VCaP (cell line): Measurements from ENCODE around the gene KCTD15.

Experiments
- H3K27ac ChIP-seq: fragments of 450-650 bp; 2 replicates; pipeline ENCODE4 v1.5.1; 2017
- TF ChIP-seq, protein P1 (sequence below): fragments of 450-650 bp; conservative IDR thresholded peaks from 2 replicates; pipeline ENCODE4 v1.5.1; 2017; ENCODE audit warnings: mild to moderate bottlenecking, moderate library complexity

KCTD15 gene

DNA sequence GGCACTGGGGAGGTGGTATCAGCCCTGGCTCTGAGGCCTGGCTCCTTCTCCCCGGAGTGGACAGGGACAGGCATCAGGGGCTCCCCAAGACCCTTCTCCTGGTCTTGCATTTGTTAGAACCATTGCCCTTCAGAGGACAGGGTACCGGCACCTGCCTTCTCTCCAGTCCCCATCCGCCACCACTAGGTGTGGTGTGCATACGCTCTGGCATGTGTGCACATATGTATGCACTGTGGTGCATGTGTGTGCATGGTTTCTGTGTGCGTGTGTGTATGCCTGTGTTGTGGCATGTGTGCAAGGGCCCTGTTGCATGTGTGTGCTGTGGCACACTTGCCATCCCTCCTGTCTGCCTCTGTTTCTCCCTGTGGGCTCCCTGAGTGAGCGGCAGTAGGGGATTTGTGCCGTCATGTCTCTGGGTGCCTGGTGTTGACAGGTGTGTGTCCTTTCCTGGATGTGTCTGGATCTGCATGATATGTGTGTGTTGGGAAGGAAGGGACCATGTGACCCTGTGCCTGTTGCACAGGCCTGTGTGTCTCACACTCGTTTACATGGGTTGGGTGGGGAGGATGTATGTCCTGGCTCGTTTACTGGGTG is 9.3 kb downstream of the KCTD15 start:
- H3K27ac ChIP-seq = no peak overlapping the region
- TF ChIP-seq, protein P1, sequence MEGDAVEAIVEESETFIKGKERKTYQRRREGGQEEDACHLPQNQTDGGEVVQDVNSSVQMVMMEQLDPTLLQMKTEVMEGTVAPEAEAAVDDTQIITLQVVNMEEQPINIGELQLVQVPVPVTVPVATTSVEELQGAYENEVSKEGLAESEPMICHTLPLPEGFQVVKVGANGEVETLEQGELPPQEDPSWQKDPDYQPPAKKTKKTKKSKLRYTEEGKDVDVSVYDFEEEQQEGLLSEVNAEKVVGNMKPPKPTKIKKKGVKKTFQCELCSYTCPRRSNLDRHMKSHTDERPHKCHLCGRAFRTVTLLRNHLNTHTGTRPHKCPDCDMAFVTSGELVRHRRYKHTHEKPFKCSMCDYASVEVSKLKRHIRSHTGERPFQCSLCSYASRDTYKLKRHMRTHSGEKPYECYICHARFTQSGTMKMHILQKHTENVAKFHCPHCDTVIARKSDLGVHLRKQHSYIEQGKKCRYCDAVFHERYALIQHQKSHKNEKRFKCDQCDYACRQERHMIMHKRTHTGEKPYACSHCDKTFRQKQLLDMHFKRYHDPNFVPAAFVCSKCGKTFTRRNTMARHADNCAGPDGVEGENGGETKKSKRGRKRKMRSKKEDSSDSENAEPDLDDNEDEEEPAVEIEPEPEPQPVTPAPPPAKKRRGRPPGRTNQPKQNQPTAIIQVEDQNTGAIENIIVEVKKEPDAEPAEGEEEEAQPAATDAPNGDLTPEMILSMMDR = no peak

DNA sequence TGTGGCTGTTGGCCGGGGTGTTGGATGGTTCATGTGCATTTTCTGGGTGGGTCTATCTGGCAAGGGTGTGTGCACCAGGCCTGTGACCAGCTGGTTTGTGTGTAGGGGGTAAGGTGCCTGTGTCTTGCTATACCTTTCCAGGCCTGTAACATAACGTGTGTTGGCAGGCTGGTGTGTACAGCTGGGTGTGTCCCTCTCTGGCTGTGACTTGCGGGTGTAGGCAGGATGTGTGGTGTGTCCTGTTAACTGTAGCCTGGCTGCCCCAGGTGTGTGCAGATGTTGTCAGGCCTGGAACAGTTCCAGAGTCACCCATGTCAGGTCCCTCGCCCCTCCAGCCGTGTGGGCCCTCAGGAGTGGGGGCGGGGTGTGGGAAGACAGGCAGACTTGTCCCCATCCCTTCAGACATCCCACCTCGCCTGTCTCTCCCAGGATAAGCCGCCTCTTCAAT is 9.8 kb downstream of the KCTD15 start:
- H3K27ac ChIP-seq = no peak overlapping the region
- TF ChIP-seq, protein P1 = no peak

DNA sequence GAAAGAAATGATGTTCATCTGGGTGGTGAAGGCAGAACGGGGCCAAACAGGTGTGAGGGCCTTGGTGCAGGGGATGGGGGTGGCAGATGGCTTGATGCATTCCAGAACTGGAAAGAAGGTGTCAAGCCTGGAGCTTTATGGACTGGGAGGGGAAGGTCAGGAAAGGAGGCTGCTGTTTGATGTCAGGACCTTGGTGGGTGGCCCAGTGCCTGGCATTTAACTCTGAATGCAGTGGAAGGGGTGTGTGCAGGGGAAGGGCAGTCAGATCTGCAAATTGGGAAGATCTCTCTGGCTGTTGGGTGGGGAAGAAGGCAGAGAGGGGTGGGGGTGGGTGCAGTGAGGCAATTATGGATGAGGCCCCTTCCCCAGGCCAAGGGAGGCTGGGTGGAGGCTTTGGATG is 11.7 kb downstream of the KCTD15 start:
- TF ChIP-seq, protein P1 = no peak
- no peak overlapping the region for H3K27ac ChIP-seq

DNA sequence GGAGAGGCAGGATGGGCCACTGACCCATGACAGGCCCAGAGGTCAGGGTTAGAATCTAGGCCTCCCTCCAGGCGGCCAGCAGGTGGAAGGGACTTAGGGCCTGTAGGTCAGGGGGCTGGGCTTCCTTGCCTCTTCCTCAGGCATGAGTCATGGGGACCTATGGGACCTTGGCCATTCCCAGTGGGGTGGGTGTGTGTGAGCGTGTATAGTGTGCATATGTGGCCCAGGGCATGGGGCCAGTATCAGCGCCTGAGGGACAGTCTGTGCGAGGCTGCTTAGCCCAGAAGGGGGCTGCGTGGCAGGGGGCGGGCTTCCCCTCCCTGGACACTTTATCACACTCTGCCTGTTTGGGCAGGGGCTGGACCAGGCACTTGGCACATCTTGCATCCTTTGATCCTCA is 13.3 kb downstream of the KCTD15 start:
- TF ChIP-seq, protein P1 = no peak
- no peak overlapping the region for H3K27ac ChIP-seq

DNA sequence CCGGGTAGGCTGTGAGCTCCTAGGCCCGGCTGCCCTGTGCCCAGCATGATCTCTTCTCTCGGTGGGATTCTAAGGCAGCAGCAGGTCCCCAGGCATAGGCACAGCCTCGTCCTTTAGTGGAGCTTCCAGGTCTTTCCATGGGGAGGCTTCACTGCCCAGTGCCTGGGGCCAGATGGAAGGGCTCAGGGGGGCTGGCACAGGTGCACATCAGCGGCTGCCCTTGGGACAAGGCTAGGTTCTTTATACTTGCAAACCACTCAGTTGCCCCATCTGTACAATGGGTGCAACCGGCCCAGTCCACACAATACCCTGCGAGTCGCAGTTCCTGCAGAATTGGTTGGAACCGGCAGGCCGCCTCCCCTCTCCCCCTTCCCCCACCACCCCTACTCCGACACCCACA is 14.2 kb downstream of the KCTD15 start:
- TF ChIP-seq, protein P1 = no peak
- no peak overlapping the region for H3K27ac ChIP-seq

DNA sequence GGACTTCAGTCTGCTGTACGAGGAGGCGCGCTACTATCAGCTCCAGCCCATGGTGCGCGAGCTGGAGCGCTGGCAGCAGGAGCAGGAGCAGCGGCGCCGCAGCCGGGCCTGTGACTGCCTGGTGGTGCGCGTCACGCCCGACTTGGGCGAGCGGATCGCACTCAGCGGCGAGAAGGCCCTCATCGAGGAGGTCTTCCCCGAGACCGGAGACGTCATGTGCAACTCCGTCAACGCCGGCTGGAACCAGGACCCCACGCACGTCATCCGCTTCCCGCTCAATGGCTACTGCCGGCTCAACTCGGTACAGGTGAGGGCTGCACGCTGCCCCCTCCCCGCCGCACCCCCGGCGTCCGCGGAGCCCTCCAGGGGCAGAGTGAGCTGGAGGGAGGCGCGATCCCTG is 14.6 kb downstream of the KCTD15 start:
- TF ChIP-seq, protein P1 = no peak

DNA sequence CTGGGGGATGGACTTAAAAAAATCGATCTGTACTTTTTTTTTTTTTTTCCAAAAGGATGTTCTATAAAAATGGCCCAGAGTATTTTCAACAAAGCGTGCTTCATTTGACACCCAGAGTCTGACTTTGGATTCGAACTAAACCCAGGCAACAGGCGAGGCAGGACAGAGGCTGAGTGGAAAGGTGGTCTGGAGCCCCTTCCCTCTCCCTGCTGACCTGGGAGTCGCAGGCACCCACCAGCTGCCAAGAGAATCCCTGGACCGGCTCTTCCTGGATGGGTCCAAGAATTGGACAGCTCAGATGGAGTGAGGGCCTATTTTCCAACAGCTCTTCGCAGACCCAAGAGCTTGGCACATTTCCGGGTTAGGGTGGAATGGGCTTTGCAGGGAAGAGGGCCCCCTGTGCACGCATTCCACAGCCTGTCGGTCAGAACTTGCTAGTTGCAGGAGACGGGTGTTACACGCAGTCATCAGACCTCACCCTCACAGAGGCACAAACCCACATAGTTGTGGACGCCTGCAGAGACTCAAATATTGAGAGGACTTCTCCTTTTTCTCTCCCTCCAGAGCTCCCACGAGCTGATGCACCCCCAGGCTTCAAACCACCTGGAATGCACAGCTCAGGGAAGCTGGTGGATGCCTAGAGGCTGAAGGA is 15.2 kb downstream of the KCTD15 start:
- no peak overlapping the region for H3K27ac ChIP-seq
- TF ChIP-seq, protein P1 = no peak

More for the DNA sequence above, 14.6 kb downstream of the KCTD15 start:
- no peak overlapping the region for H3K27ac ChIP-seq
